GM12892 (cell line): ENCODE measurements around the gene CHKB.

ENCODE experiments used
- POLR2A ChIP-seq: IDR thresholded peaks from 2 replicates; pipeline ENCODE4 v1.6.1; 2011; ENCODE audit warnings: low read depth, low read length, control low read depth
- POLR2AphosphoS5 ChIP-seq: IDR thresholded peaks from 2 replicates; pipeline ENCODE4 v1.6.1; 2011; ENCODE audit warnings: low read depth, low read length, control low read depth

- TF ChIP-seq POLR2A (no peak), POLR2AphosphoS5 (no peak)
These were observed 36.1 kb downstream of the CHKB start for GRCh38 chr22:50546326-50547262.
